ENCODE measurements around the gene CFAP61.

DNA sequence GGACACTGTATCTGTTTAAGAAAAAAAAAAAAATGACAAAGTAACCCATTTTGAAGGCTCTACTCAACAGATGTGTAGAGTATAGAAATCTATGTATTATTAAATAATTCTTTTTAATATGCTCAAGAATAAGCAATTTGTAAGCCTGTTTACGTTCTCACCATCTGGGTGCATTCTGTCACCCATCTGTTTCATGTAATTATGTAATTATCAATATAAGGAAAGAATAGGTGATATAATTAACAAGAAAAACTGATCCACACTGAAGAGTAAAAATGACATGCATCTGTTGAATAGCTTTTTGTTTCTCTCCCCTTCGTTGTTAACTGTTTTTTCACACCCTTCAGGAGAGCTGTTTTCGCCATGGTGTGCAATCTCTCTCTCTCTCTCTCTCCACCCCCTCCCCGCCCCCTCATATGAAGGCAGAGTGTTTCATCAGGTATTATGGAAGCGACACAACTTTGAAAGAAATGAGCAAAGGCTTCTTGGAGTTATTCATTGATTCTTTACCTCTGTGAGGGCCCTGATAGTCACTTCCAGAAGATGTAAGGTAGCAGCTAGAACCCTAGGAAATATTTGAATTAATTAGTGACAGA lies 161.3 kb downstream of the CFAP61 start:
- TF ChIP-seq CTCF (tag by site-specific recombination; IDR thresholded peaks at IDR 0.05), result no peak
- no peak for TF ChIP-seq ZNF777 (tag by site-specific recombination; IDR thresholded peaks at IDR 0.05; ENCODE audit: borderline replicate concordance)
- TF ChIP-seq ZNF19 (tag by site-specific recombination; IDR thresholded peaks at IDR 0.05; ENCODE audit: low read depth), result no peak
- TF ChIP-seq ZNF837 (tag by site-specific recombination; IDR thresholded peaks at IDR 0.05), result no peak
- no peak for TF ChIP-seq PRDM4 (tag by site-specific recombination; IDR thresholded peaks at IDR 0.05)
- TF ChIP-seq REPIN1 (tag by site-specific recombination; IDR thresholded peaks at IDR 0.05; ENCODE audit: low read depth), result no peak
- TF ChIP-seq, protein P1, sequence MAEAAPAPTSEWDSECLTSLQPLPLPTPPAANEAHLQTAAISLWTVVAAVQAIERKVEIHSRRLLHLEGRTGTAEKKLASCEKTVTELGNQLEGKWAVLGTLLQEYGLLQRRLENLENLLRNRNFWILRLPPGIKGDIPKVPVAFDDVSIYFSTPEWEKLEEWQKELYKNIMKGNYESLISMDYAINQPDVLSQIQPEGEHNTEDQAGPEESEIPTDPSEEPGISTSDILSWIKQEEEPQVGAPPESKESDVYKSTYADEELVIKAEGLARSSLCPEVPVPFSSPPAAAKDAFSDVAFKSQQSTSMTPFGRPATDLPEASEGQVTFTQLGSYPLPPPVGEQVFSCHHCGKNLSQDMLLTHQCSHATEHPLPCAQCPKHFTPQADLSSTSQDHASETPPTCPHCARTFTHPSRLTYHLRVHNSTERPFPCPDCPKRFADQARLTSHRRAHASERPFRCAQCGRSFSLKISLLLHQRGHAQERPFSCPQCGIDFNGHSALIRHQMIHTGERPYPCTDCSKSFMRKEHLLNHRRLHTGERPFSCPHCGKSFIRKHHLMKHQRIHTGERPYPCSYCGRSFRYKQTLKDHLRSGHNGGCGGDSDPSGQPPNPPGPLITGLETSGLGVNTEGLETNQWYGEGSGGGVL (tag by site-specific recombination; IDR thresholded peaks at IDR 0.05), result peak; percentile 38; the same call in 1 of the 2 replicates
- no peak for TF ChIP-seq ZNF2 (tag by site-specific recombination; IDR thresholded peaks at IDR 0.05)
- TF ChIP-seq, protein P2, sequence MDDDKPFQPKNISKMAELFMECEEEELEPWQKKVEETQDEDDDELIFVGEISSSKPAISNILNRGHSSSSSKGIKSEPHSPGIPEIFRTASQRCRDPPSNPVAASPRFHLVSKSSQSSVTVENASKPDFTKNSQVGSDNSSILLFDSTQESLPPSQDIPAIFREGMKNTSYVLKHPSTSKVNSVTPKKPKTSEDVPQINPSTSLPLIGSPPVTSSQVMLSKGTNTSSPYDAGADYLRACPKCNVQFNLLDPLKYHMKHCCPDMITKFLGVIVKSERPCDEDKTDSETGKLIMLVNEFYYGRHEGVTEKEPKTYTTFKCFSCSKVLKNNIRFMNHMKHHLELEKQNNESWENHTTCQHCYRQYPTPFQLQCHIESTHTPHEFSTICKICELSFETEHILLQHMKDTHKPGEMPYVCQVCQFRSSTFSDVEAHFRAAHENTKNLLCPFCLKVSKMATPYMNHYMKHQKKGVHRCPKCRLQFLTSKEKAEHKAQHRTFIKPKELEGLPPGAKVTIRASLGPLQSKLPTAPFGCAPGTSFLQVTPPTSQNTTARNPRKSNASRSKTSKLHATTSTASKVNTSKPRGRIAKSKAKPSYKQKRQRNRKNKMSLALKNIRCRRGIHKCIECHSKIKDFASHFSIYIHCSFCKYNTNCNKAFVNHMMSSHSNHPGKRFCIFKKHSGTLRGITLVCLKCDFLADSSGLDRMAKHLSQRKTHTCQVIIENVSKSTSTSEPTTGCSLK (tag by site-specific recombination; IDR thresholded peaks at IDR 0.05), result no peak
- no peak for TF ChIP-seq ZNF24 (tag by site-specific recombination; IDR thresholded peaks at IDR 0.05)
- no peak for TF ChIP-seq ZNF10 (tag by site-specific recombination; IDR thresholded peaks at IDR 0.05)
